ENCODE measurements around the gene OPN1SW. TPM values are rescaled to one million over a fixed set of nuclear protein-coding genes. Genes with fewer than 3 reads are reported as not detected.

OPN1SW gene
- total and polyA plus RNA-seq, 9 of the 15 experiments (the other 6 are each of a cell fraction or from before 2014, with no cell fraction given), result 0.84 to 1.0 TPM; not detected in 7

GRCh38 chr7:128737867-128738385 lies 37.7 kb downstream of the OPN1SW start (continued):
- no peak for TF ChIP-seq NELFE (IDR thresholded peaks at IDR 0.05; ENCODE audit: insufficient read depth, insufficient read length)
- no peak for TF ChIP-seq KDM1A (IDR thresholded peaks at IDR 0.05)
- TF ChIP-seq ZNF512 (tag; IDR thresholded peaks at IDR 0.05), result no peak
- no peak for TF ChIP-seq SIN3A (IDR thresholded peaks at IDR 0.05; ENCODE audit: borderline replicate concordance in 2 of 2, control insufficient read depth in 1 of 2, low read depth in 2 of 2, low read length in 2 of 2)
- TF ChIP-seq ZNF511 (CRISPR knock-in tag; IDR thresholded peaks at IDR 0.05), result no peak
- no peak for TF ChIP-seq ILF3 (IDR thresholded peaks at IDR 0.05; ENCODE audit: borderline replicate concordance)
- no peak for TF ChIP-seq E2F3 (CRISPR knock-in tag; IDR thresholded peaks at IDR 0.05)
- 0 out of 2 replicates have a peak, but pooled peaks have one; percentile 17 for TF ChIP-seq TOE1 (IDR thresholded peaks at IDR 0.05; ENCODE audit: borderline replicate concordance)
- no peak for TF ChIP-seq TOE1 (CRISPR knock-in tag; IDR thresholded peaks at IDR 0.05; ENCODE audit: borderline replicate concordance, low read depth)
- TF ChIP-seq CLOCK (CRISPR knock-in tag; IDR thresholded peaks at IDR 0.05; ENCODE audit: borderline replicate concordance), result no peak
- TF ChIP-seq ZFP1 (CRISPR knock-in tag; IDR thresholded peaks at IDR 0.05), result 0 out of 2 replicates have a peak, but pooled peaks have one; percentile 2
- TF ChIP-seq SRSF1 (IDR thresholded peaks at IDR 0.05; ENCODE audit: low read depth, low read length), result no peak
- no peak for TF ChIP-seq ZBTB34 (CRISPR knock-in tag; IDR thresholded peaks at IDR 0.05)
- no peak for TF ChIP-seq STAG1 (CRISPR knock-in tag; IDR thresholded peaks at IDR 0.05; ENCODE audit: borderline replicate concordance)
- TF ChIP-seq BCL6 (CRISPR knock-in tag; IDR thresholded peaks at IDR 0.05), result no peak
- TF ChIP-seq CREB5 (CRISPR knock-in tag; IDR thresholded peaks at IDR 0.05), result no peak

All from K562 (cell line).